H1 (cell line): Measurements from ENCODE around the gene ZNF470. TPM values are rescaled to one million over a fixed set of nuclear protein-coding genes. Genes with fewer than 3 reads are reported as not detected.

Experiments used
- polyA plus RNA-seq, 7 experiments: library from polyadenylated mRNA; depleted of rRNA in 3 of 7; stranded (reverse) in 5 of 7; unstranded in 2 of 7; fragments of >200 nt in 5 of 7; fragments of 200-250 nt in 2 of 7; gene quantifications; 1 replicate in 5 of 7; 2 replicates in 1 of 7; 4 replicates in 1 of 7; pipeline versions ENCODE4 v1.2.1 to v1.2.3, GENCODE V29; 2011 to 2013; ENCODE audit warnings: missing spikeins in 2 of 7, mixed read lengths in 2 of 7
- total RNA-seq: library from RNA; stranded (reverse); fragmentation: NEBNext Ultra II Directional; extraction: Animal tissue kit (Norgen Biotek cat#: 25700); gene quantifications from 2 replicates; pipeline ENCODE4 v1.2.1, GENCODE V29; 2021

Gene ZNF470
- total and polyA plus RNA-seq, 2 of the 8 experiments (the other 6 are each of a cell fraction or from before 2014, with no cell fraction given): 2.0 to 8.8 TPM

Other genes with a start within 250 kb of the ZNF470 start
- gene ZNF582, start 173.9 kb upstream of the ZNF470 start, total RNA-seq: 3.8 and 5.8 TPM in 2 replicates
- 2.4 and 3.8 TPM in 2 replicates for gene ZNF582, start 173.9 kb upstream of the ZNF470 start, polyA plus RNA-seq (2011; rRNA removed)
- 2.6 and 2.8 TPM in 2 replicates for gene ZNF583, start 163.1 kb upstream of the ZNF470 start, total RNA-seq
- gene ZNF583, start 163.1 kb upstream of the ZNF470 start, polyA plus RNA-seq (2011; rRNA removed): 0.24 and 0.48 TPM in 2 replicates
- gene ZNF667, start 90.1 kb upstream of the ZNF470 start, total RNA-seq: 9.3 and 10.7 TPM in 2 replicates
- gene ZNF667, start 90.1 kb upstream of the ZNF470 start, polyA plus RNA-seq (2011; rRNA removed): 3.1 and 4.4 TPM in 2 replicates
- 0.42 and 0.74 TPM in 2 replicates for gene ZNF471, start 59.6 kb upstream of the ZNF470 start, total RNA-seq
- gene ZNF471, start 59.6 kb upstream of the ZNF470 start, polyA plus RNA-seq (2011; rRNA removed): 0.46 and 0.73 TPM in 2 replicates
- 4.5 and 5.2 TPM in 2 replicates for gene ZFP28, start 28.5 kb upstream of the ZNF470 start, total RNA-seq
- gene ZFP28, start 28.5 kb upstream of the ZNF470 start, polyA plus RNA-seq (2011; rRNA removed): 1.3 and 1.6 TPM in 2 replicates
- 8.1 and 8.2 TPM in 2 replicates for gene ZNF71, start 27.8 kb downstream of the ZNF470 start, total RNA-seq
- gene ZNF71, start 27.8 kb downstream of the ZNF470 start, polyA plus RNA-seq (2011; rRNA removed): 12.4 and 13.4 TPM in 2 replicates
- gene SMIM17, start 75.7 kb downstream of the ZNF470 start, total RNA-seq: not detected in 2 replicates
- gene SMIM17, start 75.7 kb downstream of the ZNF470 start, polyA plus RNA-seq (2011; rRNA removed): 0.06 TPM in 1 of 2 replicates, not detected in the other
- gene ZNF835, start 104.3 kb downstream of the ZNF470 start, total RNA-seq: 1.8 and 2.2 TPM in 2 replicates
- gene ZNF835, start 104.3 kb downstream of the ZNF470 start, polyA plus RNA-seq (2011; rRNA removed): 0.02 and 0.05 TPM in 2 replicates